ENCODE data around the gene SPTBN4.
"Not testable (repeated sequence)": the region's sequence is repeated elsewhere in the genome, so short reads cannot be mapped to it uniquely, and the experiment has no call there.

DNA sequence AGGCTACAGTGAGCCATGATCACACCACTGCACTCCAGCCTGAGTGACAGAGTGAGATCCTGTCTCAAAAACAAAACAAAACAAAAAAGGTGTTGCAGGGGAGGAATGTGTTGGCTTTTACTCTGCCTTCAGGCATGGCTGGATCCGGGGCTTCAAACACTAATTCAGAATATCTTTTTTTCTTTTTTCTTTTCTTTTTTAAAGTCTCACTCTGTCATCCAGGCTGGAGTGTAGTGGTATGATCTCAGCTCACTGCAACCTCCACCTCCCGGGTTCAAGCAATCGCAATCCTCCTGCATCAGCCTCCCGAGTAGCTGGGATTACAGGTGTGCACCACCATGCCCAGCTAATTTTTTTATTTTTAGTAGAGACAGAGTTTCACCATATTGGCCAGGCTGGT, 124.9 kb downstream of the SPTBN4 start:
- TF ChIP-seq, protein P1, sequence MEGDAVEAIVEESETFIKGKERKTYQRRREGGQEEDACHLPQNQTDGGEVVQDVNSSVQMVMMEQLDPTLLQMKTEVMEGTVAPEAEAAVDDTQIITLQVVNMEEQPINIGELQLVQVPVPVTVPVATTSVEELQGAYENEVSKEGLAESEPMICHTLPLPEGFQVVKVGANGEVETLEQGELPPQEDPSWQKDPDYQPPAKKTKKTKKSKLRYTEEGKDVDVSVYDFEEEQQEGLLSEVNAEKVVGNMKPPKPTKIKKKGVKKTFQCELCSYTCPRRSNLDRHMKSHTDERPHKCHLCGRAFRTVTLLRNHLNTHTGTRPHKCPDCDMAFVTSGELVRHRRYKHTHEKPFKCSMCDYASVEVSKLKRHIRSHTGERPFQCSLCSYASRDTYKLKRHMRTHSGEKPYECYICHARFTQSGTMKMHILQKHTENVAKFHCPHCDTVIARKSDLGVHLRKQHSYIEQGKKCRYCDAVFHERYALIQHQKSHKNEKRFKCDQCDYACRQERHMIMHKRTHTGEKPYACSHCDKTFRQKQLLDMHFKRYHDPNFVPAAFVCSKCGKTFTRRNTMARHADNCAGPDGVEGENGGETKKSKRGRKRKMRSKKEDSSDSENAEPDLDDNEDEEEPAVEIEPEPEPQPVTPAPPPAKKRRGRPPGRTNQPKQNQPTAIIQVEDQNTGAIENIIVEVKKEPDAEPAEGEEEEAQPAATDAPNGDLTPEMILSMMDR (IDR thresholded peaks at IDR 0.05), result not testable (repeated sequence)
- not testable (repeated sequence) for TF ChIP-seq EZH2 (IDR thresholded peaks at IDR 0.05; ENCODE audit: borderline replicate concordance, insufficient read depth, low read depth, low read length, poor library complexity, severe bottlenecking)

Measured in B cell (primary cell).